GM23248 (cell line): ENCODE data around the gene LYRM4. TPM values are rescaled to one million over a fixed set of nuclear protein-coding genes. Genes with fewer than 3 reads are reported as not detected.

Source experiments
- DNase-seq: peaks from one replicate; pipeline ENCODE4 v3.0.0-alpha.2; 2015
- H2AFZ ChIP-seq: fragments of 200-600 bp; sonication (generic); 2 replicates; pipeline ENCODE4 v1.6.1; 2016; ENCODE audit warnings: antibody characterized with exemption
- H3F3A ChIP-seq: fragments of 200-600 bp; sonication (generic); 2 replicates; pipeline ENCODE4 v1.6.1; 2016; ENCODE audit warnings: mild to moderate bottlenecking, antibody characterized with exemption, mixed run types; ENCODE audit not compliant: insufficient read depth
- H3K27ac ChIP-seq: fragments of 200-600 bp; sonication (generic); 2 replicates; pipeline ENCODE4 v1.5.1; 2016; ENCODE audit warnings: mild to moderate bottlenecking
- H3K27me3 ChIP-seq: fragments of 200-600 bp; sonication (generic); replicated peaks from 2 replicates; pipeline ENCODE4 v1.6.1; 2016; ENCODE audit warnings: mild to moderate bottlenecking; ENCODE audit not compliant: insufficient read depth
- H3K36me3 ChIP-seq: fragments of 200-600 bp; sonication (generic); 2 replicates; pipeline ENCODE4 v1.6.1; 2016; ENCODE audit warnings: low read depth, mild to moderate bottlenecking
- H3K4me1 ChIP-seq: fragments of 200-600 bp; sonication (generic); 2 replicates; pipeline ENCODE4 v1.6.1; 2016; ENCODE audit warnings: mild to moderate bottlenecking; ENCODE audit not compliant: insufficient read depth
- H3K4me2 ChIP-seq: fragments of 200-600 bp; sonication (generic); one replicate; pipeline ENCODE4 v1.6.1; 2016; ENCODE audit warnings: mild to moderate bottlenecking; ENCODE audit not compliant: unreplicated experiment
- H3K4me3 ChIP-seq: fragments of 200-600 bp; sonication (generic); 2 replicates; pipeline ENCODE4 v1.5.1; 2016; ENCODE audit warnings: mild to moderate bottlenecking
- H3K79me2 ChIP-seq: fragments of 200-600 bp; sonication (generic); 2 replicates; pipeline ENCODE4 v1.6.1; 2016; ENCODE audit warnings: mild to moderate bottlenecking; ENCODE audit not compliant: insufficient read depth
- H3K9ac ChIP-seq: fragments of 200-600 bp; sonication (generic); 2 replicates; pipeline ENCODE4 v1.6.1; 2016; ENCODE audit warnings: mild to moderate bottlenecking
- H3K9me2 ChIP-seq: fragments of 200-600 bp; sonication (generic); 2 replicates; pipeline ENCODE4 v1.6.1; 2016; ENCODE audit warnings: mixed run types, mild to moderate bottlenecking, moderate library complexity; ENCODE audit not compliant: insufficient read depth
- H3K9me3 ChIP-seq: fragments of 200-600 bp; sonication (generic); one replicate; pipeline ENCODE4 v1.6.1; 2017; ENCODE audit warnings: low read depth
- H4K20me1 ChIP-seq: fragments of 200-600 bp; sonication (generic); 2 replicates; pipeline ENCODE4 v1.6.0; 2016; ENCODE audit not compliant: insufficient read depth
- EZH2 ChIP-seq: fragments of 200-600 bp; sonication (generic); IDR thresholded peaks from 2 replicates; pipeline ENCODE4 v1.6.1; 2018; ENCODE audit warnings: antibody characterized with exemption, mild to moderate bottlenecking; ENCODE audit not compliant: insufficient read depth, poor library complexity, severe bottlenecking
- EZH2phosphoT487 ChIP-seq: fragments of 200-600 bp; sonication (generic); IDR thresholded peaks from 2 replicates; pipeline ENCODE4 v1.6.1; 2018; ENCODE audit warnings: antibody characterized with exemption, moderate library complexity, mild to moderate bottlenecking, low read depth; ENCODE audit not compliant: insufficient read depth
- WGBS, 2 experiments: methylation state at CpG; one replicate each; pipeline ENCODE4 v1.1.6; 2015 to 2017; ENCODE audit warnings: low lambda C conversion rate in 2 of 2, low coverage in 1 of 2; ENCODE audit errors: missing lambda C conversion rate in 2 of 2; 5-methylcytosine and 5-hydroxymethylcytosine counted together
- in situ Hi-C: fragments of 300-500 bp; cut with MboI; formaldehyde crosslinking; loops from 2 replicates; pipeline ENCODE4 v1.15.0; 2020
- polyA plus RNA-seq: library from polyadenylated mRNA; unstranded; fragments of >200 nt; fragmentation: Nextera tagmentation; extraction: Ambion mirVana; gene quantifications from 2 replicates; pipeline ENCODE4 v1.2.1, GENCODE V29; 2016
- total RNA-seq: library from RNA; depleted of rRNA; stranded (reverse); fragments of >200 nt; shearing (Covaris generic); gene quantifications from 2 replicates; pipeline ENCODE4 v1.2.3, GENCODE V29; 2014

LYRM4 gene
- total and polyA plus RNA-seq, 2 experiments from 2014 or later, result 27.1 to 28.0 TPM

DNA sequence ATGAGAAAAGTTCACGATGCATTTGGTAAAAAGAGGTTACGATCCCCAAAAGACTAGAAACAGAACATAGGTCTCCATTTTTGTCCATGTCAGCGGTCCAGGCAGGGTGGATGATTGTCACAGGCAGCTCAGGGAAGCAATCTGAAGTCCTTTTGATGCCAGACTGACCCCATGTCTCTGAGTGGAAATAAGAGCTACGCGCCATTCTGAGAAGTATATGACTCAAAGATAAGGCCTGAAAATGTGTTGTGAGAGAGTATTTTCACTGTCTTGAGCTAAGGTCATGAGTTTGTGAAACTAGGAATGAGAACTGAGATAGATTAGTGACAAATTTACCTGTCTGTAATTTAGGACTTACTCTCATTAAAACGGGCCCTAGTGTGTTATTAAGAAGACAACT, 69.5 kb downstream of the LYRM4 start:
- H3K79me2 ChIP-seq, result no peaks in the 10 kb centered on the region
- H3K36me3 ChIP-seq, result no peaks in the 10 kb centered on the region
- H3F3A ChIP-seq, result peaks cover 17% of the 10 kb centered on the region
- peak overlapping the region; percentile 56 for H3K9ac ChIP-seq
- H4K20me1 ChIP-seq, result no peaks in the 10 kb centered on the region
- no peak overlapping the region for H2AFZ ChIP-seq
- no peak for TF ChIP-seq EZH2
- TF ChIP-seq EZH2phosphoT487, result no peak
- H3K4me3 ChIP-seq, result no peak overlapping the region
- no peaks in the 10 kb centered on the region for H3K9me2 ChIP-seq
- peaks cover 15% of the 10 kb centered on the region for H3K4me1 ChIP-seq
- in situ Hi-C loops, result no loop called here
- no peaks in the 10 kb centered on the region for H3K9me3 ChIP-seq
- peak overlapping the region; percentile 77 for H3K4me2 ChIP-seq
- no peaks in the 10 kb centered on the region for H3K27me3 ChIP-seq
- peak overlapping the region; percentile 82 for H3K27ac ChIP-seq
- WGBS, 2 experiments, result 92 to 94% methylated on average over 6 of the region's 6 CpGs
- no peak for DNase-seq

DNA sequence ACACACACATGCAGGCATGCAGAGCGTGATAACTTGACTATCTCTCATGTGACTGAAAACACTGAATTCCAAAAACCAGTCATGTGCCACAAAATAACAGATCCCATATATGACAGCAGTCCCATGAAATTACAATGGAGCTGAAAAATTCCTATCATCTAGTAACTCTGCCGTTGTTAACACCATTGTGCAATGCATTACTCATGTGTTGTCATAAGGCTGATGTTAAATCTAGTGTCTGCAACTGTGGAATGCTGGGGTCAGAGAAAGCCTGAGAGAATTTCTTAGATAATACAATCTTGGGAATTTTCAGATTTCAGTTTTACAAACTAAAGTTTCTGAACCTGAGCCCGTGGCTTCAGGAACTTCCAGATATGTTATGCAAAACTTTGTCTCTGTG, 70.2 kb downstream of the LYRM4 start:
- Histone ChIP-seq H3K9ac (peak overlapping the region; percentile 56), H3K4me1 (peaks cover 15% of the 10 kb centered on the region), H3F3A (peaks cover 17% of the 10 kb centered on the region), H3K4me3 (peak overlapping the region; percentile 38; the same call in 1 of the 2 replicates), H2AFZ (no peak overlapping the region), H3K9me3 (no peaks in the 10 kb centered on the region), H3K27ac (peak overlapping the region; percentile 82), H3K9me2 (no peaks in the 10 kb centered on the region), H3K27me3 (no peaks in the 10 kb centered on the region), H4K20me1 (no peaks in the 10 kb centered on the region), H3K4me2 (peak overlapping the region; percentile 77), H3K36me3 (no peaks in the 10 kb centered on the region), H3K79me2 (no peaks in the 10 kb centered on the region)
- 6 to 13% methylated on average over 3 of the region's 3 CpGs for WGBS, 2 experiments
- TF ChIP-seq EZH2 (no peak), EZH2phosphoT487 (no peak)
- peak; percentile 93 for DNase-seq
- in situ Hi-C loops, result no loop called here

- 90 to 100% methylated on average over 3 of the region's 3 CpGs for WGBS, 2 experiments
- no peaks in the 10 kb centered on the region for H3K9me3 ChIP-seq
- no peaks in the 10 kb centered on the region for H4K20me1 ChIP-seq
- no peaks in the 10 kb centered on the region for H3K36me3 ChIP-seq
- no peak overlapping the region for H2AFZ ChIP-seq
- no peaks in the 10 kb centered on the region for H3K79me2 ChIP-seq
- no peak overlapping the region for H3K4me3 ChIP-seq
- H3K27ac ChIP-seq, result no peak overlapping the region
- H3K4me2 ChIP-seq, result no peak overlapping the region
- no peaks in the 10 kb centered on the region for H3K9me2 ChIP-seq
- no peaks in the 10 kb centered on the region for H3K27me3 ChIP-seq
- peaks cover 15% of the 10 kb centered on the region for H3K4me1 ChIP-seq
- no peak overlapping the region for H3K9ac ChIP-seq
- in situ Hi-C loops, result no loop called here
- no peak for DNase-seq
- TF ChIP-seq EZH2 (no peak), EZH2phosphoT487 (no peak)
- H3F3A ChIP-seq, result peaks cover 17% of the 10 kb centered on the region
Observed at GRCh38 chr6:5188646-5189045, 72.1 kb downstream of the LYRM4 start.

DNA sequence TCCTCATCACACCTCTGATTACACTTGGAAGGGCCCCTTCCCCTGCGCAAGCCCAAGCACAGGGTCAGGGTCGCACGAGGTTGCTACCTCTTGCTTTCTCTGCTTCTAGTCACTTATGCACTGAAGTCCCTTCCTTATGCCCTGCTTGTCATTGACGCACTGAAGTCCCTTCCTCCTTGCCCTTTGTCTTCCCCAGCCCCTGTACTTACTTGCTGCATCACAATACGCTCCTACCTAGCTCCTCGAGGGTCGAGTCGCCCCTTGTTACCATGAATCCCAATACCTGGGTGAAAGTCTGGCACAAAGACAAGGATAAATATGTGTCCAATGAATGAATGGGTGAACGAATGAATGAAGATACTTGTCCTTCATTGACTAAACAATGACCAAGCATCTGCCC, 75.9 kb downstream of the LYRM4 start:
- Histone ChIP-seq H3K36me3 (no peaks in the 10 kb centered on the region), H3K4me1 (peaks cover under 1% of the 10 kb centered on the region), H3K9me3 (no peaks in the 10 kb centered on the region), H2AFZ (no peak overlapping the region), H3K4me3 (no peak overlapping the region), H3K9ac (no peak overlapping the region), H4K20me1 (no peaks in the 10 kb centered on the region), H3K9me2 (no peaks in the 10 kb centered on the region), H3K27me3 (no peaks in the 10 kb centered on the region), H3K79me2 (no peaks in the 10 kb centered on the region), H3K27ac (no peak overlapping the region), H3F3A (peaks cover 2% of the 10 kb centered on the region; the same call in 1 of the 2 replicates), H3K4me2 (no peak overlapping the region)
- DNase-seq, result no peak
- 90 to 93% methylated on average over 9 of the region's 9 CpGs for WGBS, 2 experiments
- in situ Hi-C loops, result no loop called here
- TF ChIP-seq EZH2phosphoT487, result no peak
- TF ChIP-seq EZH2, result no peak

GRCh38 chr6:5184218-5184617, 76.5 kb downstream of the LYRM4 start:
- in situ Hi-C loops, result no loop called here
- WGBS, 2 experiments, result 97 to 98% methylated on average over 2 of the region's 2 CpGs
- H3K27ac ChIP-seq, result no peak overlapping the region
- TF ChIP-seq EZH2, result no peak
- TF ChIP-seq EZH2phosphoT487, result no peak
- H3K4me3 ChIP-seq, result no peak overlapping the region
- H3K79me2 ChIP-seq, result no peaks in the 10 kb centered on the region
- H3K4me1 ChIP-seq, result no peaks in the 10 kb centered on the region
- no peak overlapping the region for H3K9ac ChIP-seq
- no peak overlapping the region for H3K4me2 ChIP-seq
- DNase-seq, result no peak
- H3K9me3 ChIP-seq, result no peaks in the 10 kb centered on the region
- H3F3A ChIP-seq, result no peaks in the 10 kb centered on the region
- H3K9me2 ChIP-seq, result no peaks in the 10 kb centered on the region
- no peak overlapping the region for H2AFZ ChIP-seq
- H3K36me3 ChIP-seq, result no peaks in the 10 kb centered on the region
- H3K27me3 ChIP-seq, result no peaks in the 10 kb centered on the region
- H4K20me1 ChIP-seq, result no peaks in the 10 kb centered on the region
